HG03064 (cell line): Measurements from ENCODE around the gene SLAIN1.

ENCODE experiments used
- ATAC-seq: cut with Tn5 transposase; IDR thresholded peaks from one replicate; pipeline ENCODE4 v1.9.1; 2021; ENCODE audit warnings: low read depth; ENCODE audit not compliant: unreplicated experiment

SLAIN1 gene

GRCh38 chr13:77703408-77703807 lies 5.9 kb downstream of the SLAIN1 start:
- ATAC-seq, result no peak

GRCh38 chr13:77714119-77714755 lies 16.8 kb downstream of the SLAIN1 start:
- ATAC-seq, result no peak

- peak; percentile 72 for ATAC-seq
These were observed 17.9 kb downstream of the SLAIN1 start for GRCh38 chr13:77715233-77715891.

GRCh38 chr13:77716692-77717091 lies 19.2 kb downstream of the SLAIN1 start:
- ATAC-seq, result no peak

GRCh38 chr13:77717508-77717907 lies 20.0 kb downstream of the SLAIN1 start:
- ATAC-seq, result no peak

GRCh38 chr13:77719128-77719527 lies 21.6 kb downstream of the SLAIN1 start:
- no peak for ATAC-seq

- ATAC-seq, result no peak
These were observed 23.5 kb downstream of the SLAIN1 start for GRCh38 chr13:77720988-77721387.

- ATAC-seq, result peak; percentile 53
These were observed 26.6 kb downstream of the SLAIN1 start for GRCh38 chr13:77724092-77724491.

- ATAC-seq, result no peak
These were observed 27.6 kb downstream of the SLAIN1 start for GRCh38 chr13:77725071-77725470.

- no peak for ATAC-seq
These were observed 31.0 kb downstream of the SLAIN1 start for GRCh38 chr13:77728265-77729125.

GRCh38 chr13:77729502-77730221 lies 32.2 kb downstream of the SLAIN1 start:
- peak; percentile 94 for ATAC-seq

- no peak for ATAC-seq
These were observed 33.1 kb downstream of the SLAIN1 start for GRCh38 chr13:77730572-77730971.

GRCh38 chr13:77732287-77732686 lies 34.8 kb downstream of the SLAIN1 start:
- ATAC-seq, result no peak

- ATAC-seq, result no peak
These were observed 36.2 kb downstream of the SLAIN1 start for GRCh38 chr13:77733674-77734073.

- ATAC-seq, result peak; percentile 86
These were observed 40.2 kb downstream of the SLAIN1 start for GRCh38 chr13:77737583-77738200.

- ATAC-seq, result no peak
These were observed 42.7 kb downstream of the SLAIN1 start for GRCh38 chr13:77740097-77740735.

GRCh38 chr13:77740931-77741596 lies 43.6 kb downstream of the SLAIN1 start:
- no peak for ATAC-seq

GRCh38 chr13:77741597-77741972 lies 44.1 kb downstream of the SLAIN1 start:
- no peak for ATAC-seq

GRCh38 chr13:77742801-77743200 lies 45.3 kb downstream of the SLAIN1 start:
- no peak for ATAC-seq
